ENCODE data around the gene GALNT17.

The GALNT17 gene

GRCh38 chr7:71342202-71342601 is 210.3 kb downstream of the GALNT17 start:
- Histone ChIP-seq H3K27me3 (no peaks in the 10 kb centered on the region), H3K4me3 (no peak overlapping the region), H3K36me3 (no peaks in the 10 kb centered on the region), H3K27ac (no peak overlapping the region), H4K20me1 (no peaks in the 10 kb centered on the region), H3K9me3 (peaks cover 18% of the 10 kb centered on the region; the same call in 1 of the 2 replicates), H3K9ac (no peak overlapping the region), H3K4me1 (peaks cover 4% of the 10 kb centered on the region; the same call in 1 of the 2 replicates), H3K4me2 (no peak overlapping the region)
- TF ChIP-seq Cebpa-rat (IDR thresholded peaks at IDR 0.05): no peak

- no peak overlapping the region for H3K9ac ChIP-seq
- TF ChIP-seq Cebpa-rat (IDR thresholded peaks at IDR 0.05): no peak
Observed at GRCh38 chr7:71343039-71343438, 211.1 kb downstream of the GALNT17 start.

GRCh38 chr7:71343892-71344291 is 211.9 kb downstream of the GALNT17 start:
- H4K20me1 ChIP-seq: no peaks in the 10 kb centered on the region
- H3K36me3 ChIP-seq: no peaks in the 10 kb centered on the region
- H3K4me1 ChIP-seq: peaks cover 4% of the 10 kb centered on the region; the same call in 1 of the 2 replicates
- H3K4me2 ChIP-seq: no peak overlapping the region
- H3K4me3 ChIP-seq: no peak overlapping the region
- no peak for TF ChIP-seq Cebpa-rat (IDR thresholded peaks at IDR 0.05)
- no peak overlapping the region for H3K9ac ChIP-seq
- H3K27ac ChIP-seq: no peak overlapping the region
- H3K27me3 ChIP-seq: no peaks in the 10 kb centered on the region
- peaks cover 18% of the 10 kb centered on the region; the same call in 1 of the 2 replicates for H3K9me3 ChIP-seq

More at GRCh38 chr7:71343039-71343438, 211.1 kb downstream of the GALNT17 start:
- Histone ChIP-seq H3K27me3 (no peaks in the 10 kb centered on the region), H4K20me1 (no peaks in the 10 kb centered on the region), H3K4me3 (no peak overlapping the region), H3K4me1 (peaks cover 4% of the 10 kb centered on the region; the same call in 1 of the 2 replicates), H3K36me3 (no peaks in the 10 kb centered on the region), H3K9me3 (peaks cover 18% of the 10 kb centered on the region; the same call in 1 of the 2 replicates), H3K27ac (no peak overlapping the region), H3K4me2 (no peak overlapping the region)

- H3K9me3 ChIP-seq: peaks cover 18% of the 10 kb centered on the region; the same call in 1 of the 2 replicates
- no peaks in the 10 kb centered on the region for H3K27me3 ChIP-seq
- TF ChIP-seq Cebpa-rat (IDR thresholded peaks at IDR 0.05): no peak
- H3K27ac ChIP-seq: no peak overlapping the region
- no peaks in the 10 kb centered on the region for H3K4me1 ChIP-seq
- H4K20me1 ChIP-seq: no peaks in the 10 kb centered on the region
- no peak overlapping the region for H3K4me2 ChIP-seq
- no peaks in the 10 kb centered on the region for H3K36me3 ChIP-seq
- H3K9ac ChIP-seq: no peak overlapping the region
- no peak overlapping the region for H3K4me3 ChIP-seq
Observed at GRCh38 chr7:71345117-71345884, 213.4 kb downstream of the GALNT17 start.

GRCh38 chr7:71348821-71349681 is 217.1 kb downstream of the GALNT17 start:
- Histone ChIP-seq H4K20me1 (no peaks in the 10 kb centered on the region), H3K4me3 (no peak overlapping the region), H3K27me3 (no peaks in the 10 kb centered on the region), H3K36me3 (no peaks in the 10 kb centered on the region), H3K27ac (no peak overlapping the region), H3K9me3 (peaks cover 7% of the 10 kb centered on the region; the same call in 1 of the 2 replicates), H3K4me2 (no peak overlapping the region), H3K9ac (no peak overlapping the region), H3K4me1 (no peaks in the 10 kb centered on the region)
- no peak for TF ChIP-seq Cebpa-rat (IDR thresholded peaks at IDR 0.05)

GRCh38 chr7:71349682-71350481 is 217.9 kb downstream of the GALNT17 start:
- no peak for TF ChIP-seq Cebpa-rat (IDR thresholded peaks at IDR 0.05)
- no peaks in the 10 kb centered on the region for H3K9me3 ChIP-seq

GRCh38 chr7:71350680-71351079 is 218.7 kb downstream of the GALNT17 start:
- Histone ChIP-seq H3K9ac (no peak overlapping the region), H4K20me1 (no peaks in the 10 kb centered on the region), H3K4me1 (no peaks in the 10 kb centered on the region), H3K9me3 (no peaks in the 10 kb centered on the region), H3K4me2 (no peak overlapping the region), H3K36me3 (no peaks in the 10 kb centered on the region), H3K4me3 (no peak overlapping the region), H3K27ac (no peak overlapping the region), H3K27me3 (no peaks in the 10 kb centered on the region)
- TF ChIP-seq Cebpa-rat (IDR thresholded peaks at IDR 0.05): no peak

More at GRCh38 chr7:71349682-71350481, 217.9 kb downstream of the GALNT17 start:
- Histone ChIP-seq H3K9ac (no peak overlapping the region), H3K27ac (no peak overlapping the region), H3K4me1 (no peaks in the 10 kb centered on the region), H4K20me1 (no peaks in the 10 kb centered on the region), H3K27me3 (no peaks in the 10 kb centered on the region), H3K36me3 (no peaks in the 10 kb centered on the region), H3K4me2 (no peak overlapping the region), H3K4me3 (no peak overlapping the region)

GRCh38 chr7:71354716-71355115 is 222.8 kb downstream of the GALNT17 start:
- TF ChIP-seq Cebpa-rat (IDR thresholded peaks at IDR 0.05): no peak
- Histone ChIP-seq H4K20me1 (no peaks in the 10 kb centered on the region), H3K9me3 (peaks cover 28% of the 10 kb centered on the region), H3K9ac (no peak overlapping the region), H3K4me3 (no peak overlapping the region), H3K4me1 (no peaks in the 10 kb centered on the region), H3K4me2 (no peak overlapping the region), H3K27ac (no peak overlapping the region), H3K36me3 (no peaks in the 10 kb centered on the region), H3K27me3 (no peaks in the 10 kb centered on the region)

GRCh38 chr7:71361451-71362032 is 229.6 kb downstream of the GALNT17 start:
- no peak for TF ChIP-seq Cebpa-rat (IDR thresholded peaks at IDR 0.05)
- Histone ChIP-seq H3K4me2 (no peak overlapping the region), H3K27ac (no peak overlapping the region), H3K27me3 (no peaks in the 10 kb centered on the region), H3K9me3 (peaks cover 30% of the 10 kb centered on the region), H3K36me3 (no peaks in the 10 kb centered on the region), H3K9ac (no peak overlapping the region), H4K20me1 (no peaks in the 10 kb centered on the region), H3K4me3 (no peak overlapping the region), H3K4me1 (no peaks in the 10 kb centered on the region)
